HG03025 (cell line): Measurements from ENCODE around the gene ALKBH2.
A peak's percentile ranks its signal among the peaks of the same experiment; 100 is the strongest.

Experiments used
- ATAC-seq: cut with Tn5 transposase; IDR thresholded peaks from one replicate; pipeline ENCODE4 v1.9.1; 2021; ENCODE audit warnings: mild to moderate bottlenecking, moderate library complexity; ENCODE audit not compliant: unreplicated experiment, low FRiP score

ALKBH2 gene

DNA sequence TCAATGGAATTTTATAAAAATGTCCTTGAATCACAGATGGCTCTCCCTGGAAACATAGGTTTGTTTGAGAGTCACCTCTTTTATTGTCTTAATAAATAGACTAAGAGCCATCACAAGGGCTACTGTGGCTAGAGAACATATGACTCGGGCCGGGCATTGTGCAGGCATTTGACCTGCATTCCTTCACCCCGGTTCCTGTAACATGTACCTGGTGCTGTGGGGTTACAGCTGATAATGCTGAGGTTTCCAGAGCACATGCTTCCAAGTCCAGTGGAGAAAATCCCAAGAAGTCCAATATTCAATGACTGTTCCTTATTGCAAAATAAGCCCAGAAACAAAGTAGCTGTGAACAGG lies 22.1 kb upstream of the ALKBH2 start:
- ATAC-seq: no peak

- ATAC-seq: no peak
These were observed 21.4 kb upstream of the ALKBH2 start for GRCh38 chr12:109114644-109115043.

GRCh38 chr12:109113661-109114321 lies 20.5 kb upstream of the ALKBH2 start:
- ATAC-seq: no peak

DNA sequence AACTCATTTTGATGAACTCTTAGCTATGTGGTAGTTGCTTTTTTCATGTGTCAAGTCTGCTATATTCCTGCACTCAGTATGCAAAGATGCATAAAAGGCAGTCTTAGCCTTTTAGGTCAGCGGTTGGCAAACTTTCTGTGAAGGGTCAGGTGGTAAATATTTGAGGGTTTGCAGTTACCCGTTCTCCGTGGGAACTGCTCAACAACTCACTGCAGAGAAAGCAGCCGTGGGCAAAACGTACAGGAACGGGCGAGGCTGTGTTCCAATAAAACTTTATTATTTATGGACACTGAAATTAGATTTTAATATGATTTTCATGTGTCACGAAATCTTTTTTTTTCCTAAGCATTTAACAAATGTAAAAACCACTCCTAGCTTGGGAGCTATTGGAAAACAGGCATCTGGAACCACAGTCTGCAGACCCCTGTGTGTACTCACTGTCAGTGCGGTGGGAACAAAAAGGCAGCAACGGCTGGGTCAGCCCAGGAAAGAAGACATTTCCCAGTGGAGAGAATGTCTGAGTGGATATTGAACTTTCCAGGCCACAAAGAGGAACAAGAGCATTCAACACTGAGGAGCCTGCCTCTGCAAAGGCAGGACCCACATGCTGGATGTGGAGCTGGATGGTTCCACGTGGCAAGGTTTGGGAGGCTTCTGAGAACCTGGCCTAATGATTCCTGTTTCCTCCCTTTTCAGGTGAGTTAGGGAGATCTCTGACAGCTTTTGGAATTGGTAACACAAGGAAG lies 19.6 kb upstream of the ALKBH2 start:
- no peak for ATAC-seq

DNA sequence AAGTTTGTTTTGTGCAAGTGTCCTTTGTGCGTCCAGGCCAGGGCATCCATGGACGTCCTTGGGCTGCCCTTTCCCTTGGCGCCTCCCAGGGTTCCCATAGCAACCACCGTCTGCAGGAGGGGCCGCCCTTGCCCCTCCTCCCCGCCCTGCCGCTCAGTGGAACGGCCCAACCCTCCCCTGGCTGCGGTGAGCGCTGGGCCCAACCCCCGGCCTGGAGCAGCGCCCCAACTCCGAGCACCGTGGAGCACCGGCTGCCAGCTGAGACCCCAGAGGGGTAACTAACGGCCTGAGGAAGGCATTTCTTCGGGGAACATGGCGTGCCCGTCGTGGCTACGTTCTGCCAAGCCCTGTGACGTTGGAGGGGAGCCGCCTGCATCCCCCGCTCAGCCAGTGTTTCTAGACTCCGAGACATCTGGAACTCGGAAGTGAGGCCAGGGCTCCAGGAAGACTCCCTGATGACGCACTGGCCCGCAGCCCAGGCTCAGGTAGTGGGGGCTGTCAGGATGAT lies 17.8 kb upstream of the ALKBH2 start:
- peak; percentile 55 for ATAC-seq

DNA sequence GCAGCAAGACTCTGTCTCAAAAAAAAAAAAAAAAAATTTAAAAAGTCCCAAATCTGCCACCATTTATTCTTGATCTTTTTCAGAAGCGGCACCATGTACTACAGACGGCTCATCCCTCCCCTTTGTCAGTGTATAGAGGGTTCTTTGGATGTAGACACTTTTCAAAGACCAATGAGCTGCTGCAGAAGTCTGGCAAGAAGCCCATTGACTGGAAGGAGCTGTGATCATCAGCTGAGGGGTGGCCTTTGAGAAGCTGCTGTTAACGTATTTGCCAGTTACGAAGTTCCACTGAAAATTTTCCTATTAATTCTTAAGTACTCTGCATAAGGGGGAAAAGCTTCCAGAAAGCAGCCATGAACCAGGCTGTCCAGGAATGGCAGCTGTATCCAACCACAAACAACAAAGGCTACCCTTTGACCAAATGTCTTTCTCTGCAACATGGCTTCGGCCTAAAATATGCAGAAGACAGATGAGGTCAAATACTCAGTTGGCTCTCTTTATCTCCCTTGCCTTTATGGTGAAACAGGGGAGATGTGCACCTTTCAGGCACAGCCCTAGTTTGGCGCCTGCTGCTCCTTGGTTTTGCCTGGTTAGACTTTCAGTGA lies 16.6 kb upstream of the ALKBH2 start:
- ATAC-seq: no peak

DNA sequence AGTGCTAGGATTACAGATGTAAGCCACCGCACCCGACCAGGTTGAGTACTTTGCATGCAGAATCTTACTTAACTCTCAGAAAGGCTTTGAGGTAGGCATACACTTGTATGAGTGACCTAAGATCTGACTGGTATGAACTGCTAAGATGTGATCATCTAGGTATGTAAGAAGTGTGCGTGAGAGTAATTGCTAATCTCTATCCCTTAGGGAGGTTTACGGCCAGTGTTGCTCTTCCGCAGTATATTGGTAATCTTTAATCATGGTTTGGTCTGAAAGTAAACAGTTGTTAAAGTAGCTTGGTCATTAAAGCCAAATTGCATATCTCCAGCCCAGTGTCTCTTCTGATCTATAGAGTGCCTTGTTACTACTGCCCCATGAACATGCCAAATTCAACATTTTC lies 11.9 kb upstream of the ALKBH2 start:
- no peak for ATAC-seq

DNA sequence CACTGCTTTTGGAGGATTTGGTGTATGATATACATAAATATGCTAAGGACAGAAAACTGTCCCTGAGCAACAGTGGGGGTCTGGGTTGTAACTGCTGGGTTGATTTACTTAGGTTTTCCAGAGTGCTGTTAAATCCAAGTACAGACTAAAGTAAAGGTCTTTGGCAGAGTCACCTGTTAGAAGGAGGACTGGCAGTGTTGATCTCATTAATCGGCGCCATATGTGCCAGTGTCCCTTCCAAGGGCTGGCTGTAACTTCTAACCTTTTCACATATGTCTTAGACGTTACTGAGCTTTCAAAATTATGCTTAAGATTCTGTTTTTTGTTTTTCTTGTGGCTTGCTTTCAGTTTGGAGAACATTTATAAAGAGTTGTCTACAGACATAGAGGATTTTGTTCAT lies 9.2 kb upstream of the ALKBH2 start:
- ATAC-seq: no peak

DNA sequence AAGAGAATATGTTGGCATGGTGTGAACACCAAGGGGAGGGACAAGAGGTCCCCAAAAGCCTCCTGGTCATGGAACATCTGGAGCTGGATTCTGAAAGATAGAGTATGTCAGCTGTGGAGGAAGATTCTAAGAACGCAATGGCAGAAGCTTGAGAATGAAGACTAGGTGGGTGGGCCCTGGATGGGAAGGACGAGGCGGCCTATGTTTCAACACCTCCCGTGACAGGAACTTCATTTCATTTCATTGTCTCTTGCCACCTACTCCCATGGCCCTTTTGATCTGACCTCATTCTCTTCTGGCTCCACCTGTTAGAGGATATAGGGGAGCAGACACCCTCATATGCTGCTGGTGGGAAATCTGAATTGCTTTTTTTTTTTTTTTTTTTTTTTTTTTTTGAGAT lies 7.5 kb upstream of the ALKBH2 start:
- no peak for ATAC-seq

DNA sequence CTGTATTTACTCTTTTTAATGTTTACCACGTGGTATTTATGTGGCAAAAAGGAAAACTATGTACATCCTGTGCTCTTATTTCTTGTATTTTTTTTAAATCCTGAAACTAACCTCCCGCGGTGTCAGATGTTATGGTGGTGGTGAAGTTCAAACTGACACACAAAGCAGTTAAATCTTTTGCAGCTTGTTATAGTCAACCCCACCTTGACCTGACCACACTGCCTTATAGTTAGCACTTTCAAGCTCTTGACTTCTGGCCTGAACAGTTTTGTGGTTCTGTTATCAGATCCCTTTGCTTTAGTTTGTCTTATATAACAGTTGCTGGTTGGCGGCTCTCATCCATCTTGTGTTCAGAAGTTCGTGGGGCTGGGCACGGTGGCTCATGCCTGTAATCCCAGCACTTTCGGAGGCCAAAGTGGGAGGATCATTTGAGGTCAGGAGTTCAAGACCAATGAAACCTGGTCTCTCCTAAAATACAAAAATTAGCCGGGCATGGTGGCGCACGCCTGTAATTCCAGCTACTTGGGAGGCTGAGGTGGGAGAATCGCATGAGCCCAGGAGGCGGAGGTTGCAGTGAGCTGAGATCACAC lies 6.3 kb upstream of the ALKBH2 start:
- no peak for ATAC-seq

- no peak for ATAC-seq
These were observed 5.4 kb upstream of the ALKBH2 start for GRCh38 chr12:109098651-109099050.

GRCh38 chr12:109098183-109098604 lies 4.9 kb upstream of the ALKBH2 start:
- ATAC-seq: peak; percentile 18

DNA sequence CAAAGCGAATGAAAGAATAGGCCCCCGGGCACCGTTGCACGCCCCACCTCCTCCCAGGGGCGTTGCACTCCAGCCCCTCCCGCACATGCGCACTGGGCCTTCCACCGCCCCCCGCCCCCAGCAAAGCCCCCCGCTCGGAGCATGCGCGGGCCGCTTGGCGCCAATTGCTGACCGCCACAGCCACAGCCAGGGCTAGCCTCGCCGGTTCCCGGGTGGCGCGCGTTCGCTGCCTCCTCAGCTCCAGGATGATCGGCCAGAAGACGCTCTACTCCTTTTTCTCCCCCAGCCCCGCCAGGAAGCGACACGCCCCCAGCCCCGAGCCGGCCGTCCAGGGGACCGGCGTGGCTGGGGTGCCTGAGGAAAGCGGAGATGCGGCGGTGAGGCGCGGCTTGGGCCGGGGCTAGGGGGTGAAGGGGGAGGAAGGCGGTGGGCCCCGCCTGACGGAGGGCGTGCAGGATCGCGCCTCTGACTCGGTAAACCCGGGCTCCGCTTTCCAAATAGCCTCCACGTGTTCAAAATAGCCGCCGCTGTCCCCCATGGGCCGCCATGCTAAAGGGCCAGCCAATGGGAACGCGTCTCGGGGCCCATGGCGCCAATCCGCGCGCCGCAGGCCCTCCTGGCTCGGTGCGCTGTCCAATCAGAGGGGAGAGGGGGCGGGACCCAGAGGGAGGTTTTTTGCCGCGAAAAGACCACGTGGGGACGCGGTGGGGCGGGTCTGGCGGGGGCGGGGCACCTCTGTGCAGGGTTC lies 4.3 kb upstream of the ALKBH2 start, which contains the start of gene UNG:
Gene UNG (plus strand): TSS at position 163 of the 748 bp plus-strand sequence. CDS start 83 bp downstream, at position 246.
- ATAC-seq: peak; percentile 76

DNA sequence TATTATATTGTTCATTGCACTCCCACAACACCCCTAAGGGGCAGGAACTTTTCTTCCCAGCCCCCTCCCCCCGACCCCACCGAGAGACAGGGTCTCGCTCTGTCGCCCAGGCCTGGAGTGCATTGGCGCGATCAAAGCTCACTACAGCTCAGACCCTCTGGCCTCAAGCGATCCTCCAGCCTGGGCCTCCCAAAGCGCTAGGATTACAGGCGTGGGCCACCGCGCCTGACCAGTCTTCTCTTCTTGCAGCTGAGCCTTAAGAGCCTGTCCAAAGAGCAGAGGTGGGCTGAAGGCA lies 3.8 kb upstream of the ALKBH2 start:
- no peak for ATAC-seq

GRCh38 chr12:109092497-109093021 lies 713 bp downstream of the ALKBH2 start:
- no peak for ATAC-seq

GRCh38 chr12:109089683-109090082 lies 3.6 kb downstream of the ALKBH2 start:
- no peak for ATAC-seq

GRCh38 chr12:109088818-109089217 lies 4.5 kb downstream of the ALKBH2 start:
- ATAC-seq: no peak

DNA sequence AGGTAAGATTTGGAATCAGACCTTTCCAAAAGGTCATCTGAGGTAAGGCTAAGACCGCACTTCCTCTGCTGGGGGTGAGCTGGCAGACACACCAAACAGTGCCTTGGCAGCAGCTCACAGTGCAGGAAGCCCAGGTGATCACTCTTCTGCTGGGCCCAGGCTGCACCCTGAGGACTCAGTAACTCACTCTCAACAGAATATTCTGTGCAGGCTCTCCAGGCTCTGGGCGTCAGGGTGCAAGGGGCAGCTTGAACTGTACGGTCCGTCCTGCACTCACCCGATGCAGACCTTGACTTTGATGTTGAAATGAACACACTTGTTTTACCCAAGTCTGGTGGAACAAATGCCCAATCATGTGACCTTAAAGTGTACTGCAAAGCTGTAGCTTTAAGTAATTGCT lies 6.0 kb downstream of the ALKBH2 start:
- ATAC-seq: no peak

DNA sequence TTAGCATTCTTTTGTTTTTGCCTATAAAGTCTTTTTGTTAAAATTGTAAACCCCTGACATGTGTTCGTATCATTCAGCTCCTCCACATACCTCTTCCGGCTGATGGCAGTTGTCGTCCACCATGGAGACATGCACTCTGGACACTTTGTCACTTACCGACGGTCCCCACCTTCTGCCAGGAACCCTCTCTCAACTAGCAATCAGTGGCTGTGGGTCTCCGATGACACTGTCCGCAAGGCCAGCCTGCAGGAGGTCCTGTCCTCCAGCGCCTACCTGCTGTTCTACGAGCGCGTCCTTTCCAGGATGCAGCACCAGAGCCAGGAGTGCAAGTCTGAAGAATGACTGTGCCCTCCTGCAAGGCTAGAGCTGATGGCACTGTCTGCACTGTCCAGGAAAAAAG lies 7.7 kb downstream of the ALKBH2 start:
- ATAC-seq: no peak

GRCh38 chr12:109084425-109084824 lies 8.8 kb downstream of the ALKBH2 start:
- no peak for ATAC-seq
